Pancreas (tissue), 10 donors: Measurements from ENCODE around the gene DDX42. TPM values are rescaled to one million over a fixed set of nuclear protein-coding genes. Genes with fewer than 3 reads are reported as not detected.

Experiments used
- ATAC-seq, 4 donors: fragments of 200-7000 bp; cut with Tn5 transposase; one replicate each; pipeline versions ENCODE4 v1.8.0 to v1.9.1; 2020; ENCODE audit warnings: mild to moderate bottlenecking in 4 of 4, moderate library complexity in 4 of 4
- DNase-seq, 6 donors: peaks; one replicate each; pipeline ENCODE4 v3.0.0-alpha.2; 2020
- FAIRE-seq: peaks from 2 replicates; lab custom pipeline; 2012; peaks lifted over from hg19 to GRCh38; lab: Jason Lieb, UNC
- H3K27ac ChIP-seq, 4 donors: fragments of 200-600 bp; sonication (generic); 1 replicate in 3 of 4; 2 replicates in 1 of 4; pipeline versions ENCODE4 v1.5.0 to v1.8.0; 2020
- H3K27me3 ChIP-seq, 4 donors: fragments of 200-600 bp; one replicate each; pipeline ENCODE4 v1.8.0; 2021
- H3K36me3 ChIP-seq, 3 donors: fragments of 200-600 bp; sonication (generic) in 1 of 3; one replicate each; pipeline versions ENCODE4 v1.5.0 to v1.8.0; 2020 to 2021
- H3K4me1 ChIP-seq, 3 donors: fragments of 200-600 bp; one replicate each; pipeline ENCODE4 v1.8.0; 2021
- H3K4me3 ChIP-seq, 4 donors: fragments of 200-600 bp; sonication (generic) in 2 of 4; one replicate each; pipeline versions ENCODE4 v1.5.0 to v1.8.0; 2020 to 2021
- H3K9me3 ChIP-seq, 4 donors: fragments of 200-600 bp; one replicate each; pipeline ENCODE4 v1.8.0; 2021
- CTCF ChIP-seq, 4 donors: fragments of 200-600 bp; sonication (generic) in 3 of 4; IDR thresholded peaks; one replicate each; pipeline versions ENCODE4 v1.5.0 to v1.8.0; 2021; ENCODE audit warnings: antibody characterized with exemption in 4 of 4
- WGBS, 2 donors: extraction: QIAGEN DNeasy Blood & Tissue Kit; methylation state at CpG; one replicate each; pipeline ENCODE4 v1.1.7; 2013; 5-methylcytosine and 5-hydroxymethylcytosine counted together
- intact Hi-C, 3 donors: fragments of 100-400 bp; cut with DNase I; formaldehyde crosslinking; loops; one replicate each; pipeline versions ENCODE4 v1.11.1 to v1.14.2; 2022
- polyA plus RNA-seq, 2 donors: library from polyadenylated mRNA; stranded (reverse); fragments of 200-250 nt; gene quantifications; one replicate each; pipeline ENCODE4 v1.2.3, GENCODE V29; 2013
- total RNA-seq, 6 donors: library from RNA; stranded (reverse); fragmentation: NEBNext Ultra II Directional in 4 of 6; extraction: Animal tissue kit (Norgen Biotek cat#: 25700) in 4 of 6; gene quantifications; one replicate each; pipeline versions ENCODE4 v1.2.1 to v1.2.4, GENCODE V29; 2021 to 2023
- donor health status: healthy with polysubstance abuse.
- donor health status: DM: no; HTN: no; CAD: no; lungs with moderate emphysema.
- donor health status: DM: no; HTN: no; CAD: no.
- donor health status: control.
- donor health status: control.
- donor health status: Bipolar disorder and iron deficiency.
- donor health status: DM: yes; HTN: yes; CAD: no.
- donor health status: DM: no; HTN: no; CAD: no.
- donor health status: DM: no; HTN: no; CAD: no.
- donor health status: DM: yes; HTN: yes; CAD: no.

The DDX42 gene
- total and polyA plus RNA-seq, 8 donors: 52.6 to 90.4 (median 75.3) TPM

- Histone ChIP-seq H3K9me3 (no peaks in the 10 kb centered on the region), H3K27me3 (no peaks in the 10 kb centered on the region), H3K36me3 (peaks cover 0 to 37% (median 29%) of the 10 kb centered on the region in 3 donors), H3K4me1 (peaks cover 36 to 43% (median 39%) of the 10 kb centered on the region in 3 donors), H3K4me3 (no peak overlapping the region), H3K27ac (peak overlapping the region; percentile 60 to 72 (median 63))
- WGBS, 2 donors: 72 to 83% methylated on average over 12 of the region's 12 CpGs
- peak in 2 of 6 donors; percentile 42 to 65 for DNase-seq
- no peak for ATAC-seq
- no peak for TF ChIP-seq CTCF (IDR thresholded peaks at IDR 0.05)
- no peak for FAIRE-seq
- intact Hi-C loops: no loop called here
These were observed 63.5 kb downstream of the DDX42 start for GRCh38 chr17:63837480-63837879.

GRCh38 chr17:63837962-63838600 lies 64.1 kb downstream of the DDX42 start:
- FAIRE-seq: no peak
- no peak for DNase-seq
- intact Hi-C loops: no loop called here
- Histone ChIP-seq H3K4me1 (peaks cover 36 to 43% (median 39%) of the 10 kb centered on the region in 3 donors), H3K36me3 (peaks cover 0 to 31% (median 23%) of the 10 kb centered on the region in 3 donors), H3K9me3 (no peaks in the 10 kb centered on the region), H3K27me3 (no peaks in the 10 kb centered on the region), H3K27ac (peak overlapping the region; percentile 60 to 72 (median 63)), H3K4me3 (peak overlapping the region in 2 of 4 donors; percentile 5 to 13)
- no peak for TF ChIP-seq CTCF (IDR thresholded peaks at IDR 0.05)
- 66 to 72% methylated on average over 5 of the region's 5 CpGs for WGBS, 2 donors
- peak in 2 of 4 donors; percentile 4 to 6 for ATAC-seq

GRCh38 chr17:63838631-63839171 lies 64.7 kb downstream of the DDX42 start:
- H3K27me3 ChIP-seq: no peaks in the 10 kb centered on the region
- ATAC-seq: peak; percentile 25 to 64 (median 50)
- peak overlapping the region in 2 of 4 donors; percentile 5 to 13 for H3K4me3 ChIP-seq
- peaks cover 0 to 24% (median 21%) of the 10 kb centered on the region in 3 donors for H3K36me3 ChIP-seq
- TF ChIP-seq CTCF (IDR thresholded peaks at IDR 0.05): no peak
- no peak for FAIRE-seq
- intact Hi-C loops: no loop called here
- H3K9me3 ChIP-seq: no peaks in the 10 kb centered on the region
- peak; percentile 78 to 96 (median 90) for DNase-seq
- peaks cover 36 to 45% (median 41%) of the 10 kb centered on the region in 3 donors for H3K4me1 ChIP-seq
- peak overlapping the region; percentile 61 to 72 (median 64) for H3K27ac ChIP-seq
- WGBS, 2 donors: 32 to 36% methylated on average over 7 of the region's 7 CpGs

- Histone ChIP-seq H3K9me3 (no peaks in the 10 kb centered on the region), H3K27ac (peak overlapping the region; percentile 70 to 91 (median 86)), H3K4me1 (peaks cover 36 to 47% (median 43%) of the 10 kb centered on the region in 3 donors), H3K27me3 (no peaks in the 10 kb centered on the region), H3K4me3 (peak overlapping the region; percentile 80 to 94 (median 86)), H3K36me3 (peaks cover 0 to 5% (median 4%) of the 10 kb centered on the region in 3 donors)
- ATAC-seq (no peak), FAIRE-seq (no peak), DNase-seq (peak in 2 of 6 donors; percentile 29 to 42)
- no peak for TF ChIP-seq CTCF (IDR thresholded peaks at IDR 0.05)
- intact Hi-C loops: no loop called here
- WGBS, 2 donors: 31 to 34% methylated on average over 4 of the region's 4 CpGs
These were observed 66.8 kb downstream of the DDX42 start for GRCh38 chr17:63840591-63841349.
